Stimulated activated CD8-positive, alpha-beta memory T cell treated with anti-CD3 and anti-CD28 coated beads, Interleukin-4, amount 100 ng/mL, for 4 hours (primary cell): ENCODE data around the gene TIMM50.
"Not testable (repeated sequence)": the region's sequence is repeated elsewhere in the genome, so short reads cannot be mapped to it uniquely, and the experiment has no call there.

Source experiments
- DNase-seq, 2 donors: peaks; one replicate each; pipeline ENCODE4 v3.0.0-alpha.2; 2020; ENCODE audit warnings: low read depth in 2 of 2, low spot score in 1 of 2

The TIMM50 gene

DNA sequence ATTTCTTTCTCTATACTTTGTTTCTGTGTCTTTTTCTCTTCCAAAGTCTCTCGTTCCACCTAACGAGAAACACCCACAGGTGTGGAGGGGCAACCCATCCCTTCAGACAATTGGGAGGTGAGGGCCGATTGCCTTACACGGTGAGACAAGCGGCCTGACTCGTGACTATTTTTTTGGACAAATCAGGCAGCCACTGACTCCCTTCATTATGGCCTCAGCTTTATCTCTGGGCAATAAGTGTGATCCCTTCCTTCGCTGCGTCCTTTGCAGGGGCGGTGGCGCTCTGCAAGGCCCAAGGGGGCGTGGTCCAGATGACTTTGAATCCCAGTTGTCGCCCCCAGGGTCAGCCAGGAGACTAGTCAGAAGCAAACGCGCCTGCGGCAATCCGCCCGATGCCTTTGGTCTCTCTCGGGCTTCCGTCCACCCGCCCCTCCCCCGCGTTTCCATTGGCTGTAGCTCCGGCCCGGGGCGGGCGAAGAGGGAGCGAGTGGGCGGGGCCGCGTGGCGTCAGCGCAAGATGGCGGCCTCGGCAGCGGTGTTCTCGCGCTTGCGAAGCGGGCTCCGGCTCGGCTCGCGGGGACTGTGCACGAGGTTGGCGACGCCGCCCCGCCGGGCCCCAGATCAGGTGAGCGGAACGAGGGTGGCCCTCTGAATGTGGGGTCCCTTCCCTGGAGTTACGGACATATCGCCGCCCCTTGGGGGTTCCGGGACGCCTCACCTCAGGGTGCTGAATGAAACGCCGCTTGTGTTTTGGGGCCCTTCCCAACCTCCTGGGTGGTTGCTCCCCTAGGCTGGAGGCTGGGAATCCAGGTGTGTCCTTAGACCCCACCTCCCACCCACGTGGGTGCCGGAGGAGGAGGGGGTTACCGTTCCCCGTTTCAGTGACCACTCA is at the start of gene TIMM50:
TSS of gene TIMM50 (plus strand) at position 502 of the 892 bp plus-strand sequence. CDS start at position 518, 16 bp downstream.
- DNase-seq: peak; percentile 93 to 94

DNA sequence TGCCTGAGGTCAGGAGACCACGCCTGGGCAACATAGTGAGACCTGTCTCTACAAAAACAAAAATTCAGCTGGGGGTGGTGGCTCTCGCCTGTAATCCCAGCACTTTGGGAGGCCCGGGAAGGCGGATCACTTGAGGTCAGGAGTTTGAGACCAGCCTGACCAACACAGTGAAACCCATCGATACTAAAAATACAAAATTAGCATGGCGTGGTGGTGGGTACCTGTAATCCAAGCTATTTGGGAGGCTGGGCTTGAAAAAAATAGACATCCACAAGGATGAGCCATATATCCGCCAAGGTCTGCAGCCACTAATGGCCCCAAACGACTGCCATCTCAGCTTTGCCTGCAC is 48.0 kb upstream of the TIMM50 start:
- no peak for DNase-seq

DNA sequence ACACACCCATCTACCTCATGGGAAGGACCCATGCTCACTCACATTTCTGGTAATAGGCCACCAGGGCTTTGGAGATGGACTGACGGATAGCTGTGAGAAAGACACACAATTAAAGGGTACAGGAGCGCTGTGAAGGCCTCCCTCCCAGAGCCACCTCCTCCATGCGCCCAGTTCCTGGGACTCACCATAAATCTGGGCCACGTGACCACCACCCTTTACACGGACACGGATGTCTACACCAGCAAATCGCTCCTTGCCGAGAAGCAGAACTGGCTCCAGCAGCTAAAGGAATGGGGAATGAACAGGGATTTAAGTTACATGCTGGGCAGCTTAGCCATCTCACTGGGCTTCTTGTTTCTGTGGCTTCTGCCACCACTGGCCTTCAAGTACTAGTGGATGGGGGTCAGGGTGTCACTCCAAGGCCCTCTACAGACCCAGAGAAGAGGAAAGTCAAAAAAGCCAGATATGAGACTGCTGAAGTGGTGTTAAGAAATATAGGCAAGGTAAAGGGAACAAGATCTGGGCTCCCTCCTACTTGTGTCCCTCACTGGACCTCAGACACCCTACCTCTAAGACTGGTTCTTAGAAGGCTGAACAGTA is 47.1 kb upstream of the TIMM50 start:
- DNase-seq: no peak

DNA sequence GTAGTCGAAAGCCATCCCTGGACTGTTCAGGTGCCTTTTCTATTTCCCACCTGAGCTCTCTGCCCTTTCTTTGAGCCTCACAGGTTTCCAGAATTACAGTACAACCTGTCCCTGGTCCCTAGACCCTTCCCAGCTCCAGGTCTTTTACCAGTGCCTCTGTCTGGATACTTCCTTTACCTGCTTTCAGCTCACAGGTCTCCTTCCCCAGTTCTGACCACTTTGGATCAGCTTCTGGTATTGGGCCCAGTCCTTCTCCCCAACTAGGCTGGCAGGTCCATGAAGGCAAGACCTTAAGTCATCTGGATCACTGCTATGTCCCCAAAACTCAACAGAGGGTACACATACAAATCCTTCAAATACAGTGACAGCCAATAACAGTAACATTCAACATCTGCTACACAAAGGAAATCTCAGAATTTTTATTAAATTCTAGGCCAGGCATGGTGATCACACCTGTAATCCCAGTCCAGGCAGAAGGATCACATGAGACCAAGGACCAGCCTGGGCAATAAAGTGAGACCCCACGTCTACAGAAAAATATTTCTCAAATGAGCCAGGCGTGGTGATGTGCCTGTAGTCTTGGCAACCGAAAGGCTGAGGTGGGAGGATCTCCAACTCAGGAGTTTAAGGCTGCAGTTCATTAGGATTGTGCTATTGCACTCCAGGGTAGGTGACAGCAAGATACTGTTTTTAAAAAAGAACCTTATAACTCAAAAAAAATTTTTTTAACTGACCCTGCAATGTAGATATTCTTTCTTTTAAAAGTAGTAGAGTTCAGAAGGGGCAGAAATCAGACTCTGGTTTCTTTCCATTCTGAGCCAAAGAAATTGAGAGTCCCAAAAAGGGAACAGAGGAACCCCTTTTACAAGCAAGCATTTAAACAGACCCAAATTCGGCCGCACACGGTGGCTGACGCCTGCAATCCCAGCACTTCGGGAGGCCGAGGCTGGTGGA is 46.2 kb upstream of the TIMM50 start:
- DNase-seq: no peak

DNA sequence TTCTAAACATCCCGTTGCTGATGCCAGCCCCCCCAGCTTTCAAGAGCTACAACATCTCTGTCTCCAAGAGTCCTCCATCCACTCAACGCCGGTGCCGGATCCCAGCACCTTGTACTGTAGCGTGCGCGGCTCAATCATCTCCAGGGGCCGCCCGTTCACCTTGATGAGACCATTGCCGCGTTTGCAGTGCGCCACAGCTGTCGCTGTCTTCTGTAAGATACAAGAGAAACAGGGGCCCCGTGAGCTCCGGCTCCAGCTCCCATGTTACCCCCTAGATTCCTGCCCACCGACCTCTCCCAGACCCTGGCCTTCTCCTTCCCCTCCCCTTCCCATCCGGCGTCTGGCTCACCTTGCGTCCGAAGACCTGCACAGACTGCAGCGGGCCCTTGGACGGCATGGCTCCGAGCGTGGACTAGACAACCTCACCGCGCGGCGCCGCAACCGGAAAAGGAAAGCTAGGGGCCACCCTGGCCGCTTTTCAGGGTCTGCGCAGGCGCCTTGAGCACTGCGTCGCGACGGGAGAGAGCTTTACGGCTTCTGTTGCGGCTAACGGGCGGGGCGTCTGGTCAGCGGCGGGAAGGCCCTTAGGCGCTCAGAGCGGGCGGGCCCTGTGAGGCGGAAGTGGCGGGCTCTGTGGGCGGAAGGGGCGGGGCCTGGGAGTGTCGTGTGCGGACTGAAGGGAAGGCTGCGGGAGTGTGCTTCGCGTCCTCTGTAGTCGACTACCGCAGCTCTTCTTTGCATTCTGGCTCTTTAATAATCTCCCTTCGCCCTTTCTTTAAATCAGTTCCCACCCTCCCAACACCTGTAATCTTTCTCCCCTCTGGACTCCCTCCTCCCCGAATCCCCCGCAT is 44.9 kb upstream of the TIMM50 start, which contains the start of gene RPS16:
TSS of gene RPS16 (minus strand) at position 451 of the 851 bp plus-strand sequence. CDS start at position 397, 54 bp downstream.
- peak; percentile 98 to 99 for DNase-seq

DNA sequence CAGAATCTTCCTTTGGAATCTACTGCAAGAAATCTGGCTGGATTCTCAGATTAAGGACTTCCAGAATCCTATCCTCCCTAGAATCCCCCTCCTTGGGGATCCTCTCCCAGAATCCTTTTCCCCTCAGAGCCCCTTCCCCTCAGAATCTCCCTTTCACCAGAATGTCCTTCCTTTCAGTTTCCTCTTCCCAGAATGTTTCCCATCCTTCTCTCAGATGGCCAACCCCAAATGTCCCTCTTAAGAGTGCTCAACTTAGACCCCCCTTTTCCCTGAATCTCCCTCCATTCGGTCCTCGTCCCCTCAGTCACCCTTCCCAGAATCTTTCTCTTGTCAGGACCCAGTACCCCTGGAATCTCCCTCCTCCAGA is 44.3 kb upstream of the TIMM50 start:
- no peak for DNase-seq

DNA sequence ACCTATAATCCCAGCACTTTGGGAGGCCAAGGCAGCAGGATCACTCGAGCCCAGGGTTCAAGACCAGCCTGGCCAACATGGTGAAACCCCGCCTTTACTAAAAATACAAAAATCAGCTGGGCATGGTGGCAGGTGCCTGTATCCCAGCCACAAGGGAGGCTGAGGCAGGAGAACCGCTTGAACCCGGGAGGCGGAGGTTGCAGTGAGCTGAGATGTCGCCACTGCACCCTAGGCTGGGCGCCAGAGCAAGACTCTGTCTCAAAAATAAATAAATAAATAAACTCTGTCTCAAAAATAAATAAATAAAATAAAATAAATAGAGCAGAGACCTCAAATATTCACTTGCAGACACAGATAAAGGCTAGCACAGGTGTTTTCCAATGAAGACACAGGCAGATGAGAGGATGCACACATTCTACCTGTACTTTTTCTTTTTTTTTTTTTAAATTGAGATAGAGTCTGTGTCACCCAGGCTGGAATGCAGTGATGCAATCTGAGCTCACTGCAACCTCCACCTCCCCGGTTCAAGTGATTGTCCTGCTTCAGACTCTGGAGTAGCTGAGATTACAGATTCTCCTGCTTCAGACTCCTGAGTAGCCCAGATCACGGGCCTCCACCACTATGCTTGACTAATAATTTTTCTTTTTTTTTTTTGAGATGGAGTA is 42.2 kb upstream of the TIMM50 start:
- DNase-seq: no peak

DNA sequence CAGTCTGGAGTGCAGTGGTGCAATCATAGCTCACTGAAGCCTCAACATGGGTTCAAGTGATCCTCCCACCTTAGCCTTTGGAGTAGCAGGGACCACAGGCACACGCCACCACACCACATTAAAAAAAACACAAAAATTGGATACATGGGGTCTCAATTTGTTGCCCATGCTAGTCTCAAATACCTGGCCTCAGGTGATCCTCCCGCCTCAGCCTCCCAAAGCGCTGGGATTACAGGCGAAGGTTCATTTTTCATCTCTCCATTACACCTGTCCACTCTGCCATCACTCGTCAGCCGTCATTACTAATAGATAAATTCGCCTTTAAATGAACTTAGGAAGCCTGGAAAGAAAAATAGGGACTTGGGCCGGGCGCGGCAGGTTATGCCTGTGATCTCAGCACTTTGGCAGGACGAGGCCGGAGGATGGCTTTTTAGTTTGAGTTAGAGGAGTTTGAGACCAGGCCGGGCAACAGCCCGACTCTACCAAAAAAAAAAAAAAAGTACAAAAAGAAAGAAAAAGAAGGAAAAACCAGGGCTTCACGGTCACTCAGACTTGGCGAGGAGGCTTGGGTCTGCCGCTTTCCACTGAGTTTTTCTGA is 35.9 kb upstream of the TIMM50 start:
- DNase-seq: no peak

DNA sequence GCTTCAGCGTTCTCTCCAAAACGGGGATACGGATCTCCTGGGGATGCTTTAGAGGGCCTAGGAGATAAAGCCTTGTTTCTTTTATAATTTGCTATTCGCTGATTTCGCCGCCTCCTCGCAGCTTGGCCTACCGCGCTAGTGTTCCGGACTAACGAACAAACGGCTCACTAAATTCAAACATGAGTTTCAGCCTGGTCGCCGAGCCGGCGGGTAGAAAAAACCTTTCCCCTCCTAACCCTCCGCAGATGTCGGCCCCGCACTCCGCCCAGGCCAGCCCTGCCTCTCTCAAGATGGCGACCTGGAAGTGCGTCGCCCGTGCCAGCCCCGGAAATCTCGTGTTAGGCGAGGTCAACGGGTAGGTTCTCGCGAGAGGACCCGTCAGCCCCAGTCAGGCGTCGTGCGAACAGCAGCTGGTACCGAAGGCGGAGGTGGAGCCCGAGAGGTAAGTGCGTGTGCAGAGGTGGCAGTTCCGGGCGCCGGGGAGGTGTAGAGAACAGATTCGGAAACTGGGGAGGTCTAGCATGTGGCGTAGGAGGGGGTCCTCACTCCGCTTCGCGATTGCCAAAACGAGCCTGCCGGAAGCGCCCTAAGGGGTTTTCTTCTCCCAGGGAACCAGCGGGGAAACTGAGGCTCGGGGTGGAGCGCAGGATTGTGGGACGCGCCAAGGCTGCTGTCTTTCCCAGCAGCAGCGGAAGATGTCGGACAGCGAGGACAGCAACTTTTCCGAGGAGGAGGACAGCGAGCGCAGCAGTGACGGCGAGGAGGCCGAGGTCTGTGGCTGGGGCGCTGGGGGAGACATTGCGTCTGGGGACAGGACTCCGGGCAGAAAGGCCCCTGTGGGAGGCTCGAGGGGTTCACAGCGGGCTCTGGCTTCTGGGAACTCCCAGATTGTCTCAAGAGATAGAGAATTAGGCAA is 35.2 kb upstream of the TIMM50 start, which contains the start of gene SUPT5H:
TSS of gene SUPT5H (plus strand) at position 387 of the 916 bp plus-strand sequence. CDS start at position 696, 309 bp downstream.
- DNase-seq: peak; percentile 91 to 96

DNA sequence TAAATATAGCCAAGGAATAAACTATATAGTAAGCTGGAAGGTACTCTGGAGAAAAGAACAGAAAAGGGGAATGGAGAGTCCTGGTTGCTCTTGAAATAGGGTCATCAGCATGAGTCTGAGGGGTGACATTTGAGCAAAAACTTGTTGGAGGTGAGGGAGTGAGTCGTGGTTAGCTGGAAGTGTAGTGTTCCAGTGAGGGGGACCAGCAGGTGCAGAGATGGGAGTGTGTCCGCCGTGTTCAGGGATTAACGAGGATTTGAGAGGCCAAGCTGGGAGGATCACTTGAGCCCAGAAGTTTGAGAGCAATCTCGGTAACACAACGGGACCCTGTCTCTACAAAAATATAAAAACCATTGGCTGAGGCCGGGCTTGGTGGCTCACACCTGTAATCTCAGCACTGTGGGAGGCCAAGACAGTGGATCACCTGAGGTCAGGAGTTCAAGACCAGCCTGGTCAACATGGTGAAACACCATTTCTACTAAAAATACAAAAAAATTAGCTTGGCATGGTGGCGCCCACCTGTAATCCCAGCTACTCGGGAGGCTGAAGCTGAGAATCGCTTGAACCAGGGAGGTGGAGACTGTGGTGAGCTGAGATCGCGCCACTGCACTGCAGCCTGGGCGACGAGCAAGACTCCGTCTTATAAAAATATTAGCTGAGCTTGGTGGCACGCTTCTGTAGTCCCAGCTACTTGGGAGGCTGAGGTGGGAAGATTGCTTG is 34.1 kb upstream of the TIMM50 start:
- DNase-seq: no peak

DNA sequence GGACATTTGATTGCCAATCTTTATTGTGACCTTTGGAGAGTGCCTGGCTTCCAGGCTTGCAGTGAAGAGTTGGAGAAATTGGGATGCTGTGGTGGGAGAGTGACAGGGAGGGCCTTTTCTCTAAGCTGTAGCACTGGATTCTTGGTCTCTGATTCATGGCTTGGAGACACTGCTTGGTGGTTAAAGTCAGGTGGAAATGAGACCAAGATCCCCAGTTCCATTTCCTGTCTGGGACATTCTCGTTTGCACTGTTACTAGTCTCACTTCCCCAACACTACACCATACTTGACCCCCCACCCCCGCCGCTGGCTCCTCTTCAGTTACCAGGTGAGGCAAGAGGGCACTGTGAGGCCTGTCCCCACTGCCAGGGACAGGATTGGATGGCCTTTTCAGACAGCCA is 32.4 kb upstream of the TIMM50 start:
- DNase-seq: no peak

DNA sequence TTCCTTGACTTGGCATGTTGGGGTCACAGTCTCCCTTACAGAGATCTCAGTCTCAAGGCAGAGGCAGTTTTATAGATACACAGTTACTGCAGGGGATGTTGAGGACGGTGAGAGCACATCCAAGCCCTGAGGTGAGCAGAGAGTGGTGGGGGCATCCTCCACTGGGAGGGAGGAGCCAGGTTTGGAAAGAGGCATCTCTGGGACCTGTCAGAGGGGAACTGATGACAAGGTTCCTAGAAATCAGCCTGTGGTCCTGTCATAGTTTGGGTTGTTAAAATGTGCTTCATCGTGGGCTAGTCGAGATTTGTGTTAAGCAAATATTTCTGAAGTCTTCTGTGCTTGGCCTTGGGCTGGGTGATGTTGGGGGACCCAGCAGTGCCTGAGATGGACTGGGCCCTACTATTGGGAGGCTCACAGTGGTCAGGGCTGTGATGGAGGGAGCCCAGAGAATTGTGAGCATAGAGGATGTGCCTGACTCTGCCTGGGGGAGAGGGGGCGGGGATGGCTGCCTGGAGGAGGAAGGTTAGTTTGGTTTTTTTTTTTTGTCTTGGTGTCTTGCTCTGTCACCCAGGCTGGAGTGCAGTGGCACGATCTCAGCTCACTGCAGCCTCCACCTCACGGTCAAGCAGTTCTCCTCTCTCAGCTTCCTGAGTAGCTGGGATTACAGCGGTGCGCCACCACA is 31.4 kb upstream of the TIMM50 start:
- no peak for DNase-seq

DNA sequence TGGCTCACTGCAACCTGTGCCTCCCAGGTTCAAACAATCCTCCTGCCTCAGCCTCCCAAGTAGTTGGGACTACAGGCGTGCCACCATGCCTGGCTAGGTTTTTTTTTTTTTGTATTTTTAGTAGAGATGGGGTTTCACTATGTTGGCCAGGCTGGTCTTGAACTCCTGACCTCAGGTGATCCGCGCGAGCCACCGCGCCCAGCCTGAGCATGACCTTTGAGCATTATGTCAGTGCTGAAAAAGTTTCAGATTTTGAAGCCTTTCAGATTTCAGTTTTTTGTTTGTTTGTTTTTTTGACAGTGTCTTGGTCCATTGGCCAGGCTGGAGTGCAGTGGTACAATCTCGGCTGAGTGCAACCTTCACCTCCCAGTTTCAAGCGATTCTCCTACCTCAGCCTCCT is 29.4 kb upstream of the TIMM50 start:
- not testable (repeated sequence) for DNase-seq

DNA sequence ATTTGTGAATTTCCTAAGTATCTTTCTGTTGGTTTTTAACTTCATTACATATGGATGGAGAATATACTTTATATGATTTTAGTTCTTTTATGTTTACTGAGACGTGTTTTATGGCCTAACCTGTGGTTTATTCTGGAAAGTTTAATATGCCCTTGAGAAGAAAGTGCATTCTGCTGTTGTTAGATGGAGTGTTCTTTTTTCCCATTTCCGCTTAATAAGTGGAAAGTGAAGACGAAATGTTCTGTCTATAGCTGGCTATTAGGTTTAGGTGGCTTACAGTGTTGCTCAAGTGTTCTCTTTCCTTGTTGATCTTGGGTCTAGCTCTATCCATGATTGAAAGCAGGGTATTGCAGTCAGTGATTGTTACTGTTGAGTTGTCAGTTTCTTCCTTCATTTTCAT is 17.2 kb upstream of the TIMM50 start:
- no peak for DNase-seq

DNA sequence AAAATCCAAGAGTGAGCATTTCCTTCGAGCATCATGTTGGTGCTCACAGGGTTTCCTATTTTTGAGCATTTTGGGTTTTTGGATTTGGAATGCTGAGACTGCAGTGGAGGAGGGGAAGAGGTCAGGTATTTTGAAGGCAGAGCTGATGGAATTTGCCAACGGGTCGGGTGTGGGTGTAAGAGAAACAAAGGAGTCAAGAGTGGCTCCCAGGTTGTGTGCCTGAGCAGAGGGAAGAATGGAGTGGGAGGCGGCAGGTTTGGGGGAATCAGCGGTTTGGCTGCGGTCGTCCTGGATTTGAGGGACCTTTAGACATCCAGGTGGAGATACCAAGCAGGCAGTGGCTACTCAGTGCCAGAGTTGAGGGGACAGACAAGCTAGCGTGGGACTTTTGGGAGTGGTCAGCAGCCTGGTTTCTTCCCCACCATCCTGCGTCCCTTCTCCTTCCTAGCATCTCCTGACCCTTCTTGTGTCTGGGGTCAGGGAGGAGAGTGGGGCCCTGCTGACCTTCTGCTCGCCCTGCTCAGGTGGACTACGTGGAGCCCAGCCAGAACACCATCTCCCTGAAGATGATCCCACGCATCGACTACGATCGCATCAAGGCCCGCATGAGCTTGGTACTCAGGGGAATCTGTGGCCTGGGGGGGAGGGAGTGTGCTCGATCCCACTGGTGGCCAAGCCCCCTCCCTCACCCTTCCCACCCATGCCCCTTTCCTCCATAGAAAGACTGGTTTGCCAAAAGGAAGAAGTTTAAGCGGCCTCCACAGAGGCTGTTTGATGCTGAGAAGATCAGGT is 14.5 kb upstream of the TIMM50 start:
- DNase-seq: no peak

DNA sequence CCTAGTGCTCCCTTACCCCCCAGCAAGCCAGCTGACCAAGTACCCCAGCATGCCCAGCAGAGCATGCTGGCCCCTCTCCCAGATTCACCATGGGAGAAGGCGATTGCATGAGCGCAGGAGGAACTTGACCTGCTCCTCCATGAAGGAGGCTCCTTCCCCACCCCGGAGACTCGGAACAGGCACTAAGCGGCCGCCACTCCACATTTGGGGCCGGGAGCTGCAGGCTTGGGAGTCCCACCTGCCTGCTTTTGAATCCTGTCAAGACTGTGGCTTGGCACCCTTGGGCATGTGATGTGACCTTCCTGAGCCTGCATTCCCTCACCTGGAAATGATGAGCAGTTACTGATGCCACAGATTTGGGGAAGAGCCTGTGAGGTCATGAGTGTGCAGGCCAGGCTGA is 12.7 kb upstream of the TIMM50 start:
- DNase-seq: no peak
